H9 (cell line): ENCODE measurements around the gene ADAMTS17. TPM values are rescaled to one million over a fixed set of nuclear protein-coding genes. Genes with fewer than 3 reads are reported as not detected.

Source experiments
- DNase-seq: peaks from one replicate; pipeline ENCODE4 v3.0.0-alpha.2; 2017
- H2AFZ ChIP-seq: one replicate; pipeline ENCODE4 v1.6.1; 2013; ENCODE audit warnings: mild to moderate bottlenecking, low read length, control low read depth, moderate library complexity
- H2AK5ac ChIP-seq: 2 replicates; pipeline ENCODE4 v1.6.1; 2013; ENCODE audit warnings: low read length, control low read depth, mixed read lengths; ENCODE audit not compliant: insufficient read length
- H2BK120ac ChIP-seq: one replicate; pipeline ENCODE4 v1.6.1; 2013; ENCODE audit warnings: low read depth, mild to moderate bottlenecking, low read length, control low read depth, inconsistent platforms; ENCODE audit not compliant: poor library complexity, severe bottlenecking
- H2BK12ac ChIP-seq: 2 replicates; pipeline ENCODE4 v1.6.1; 2013; ENCODE audit warnings: low read length, control low read depth, mixed read lengths, low read depth; ENCODE audit not compliant: insufficient read length
- H2BK15ac ChIP-seq: 2 replicates; pipeline ENCODE4 v1.6.1; 2013; ENCODE audit warnings: low read depth, low read length, control low read depth
- H2BK20ac ChIP-seq: one replicate; pipeline ENCODE4 v1.6.1; 2013; ENCODE audit warnings: low read depth, mild to moderate bottlenecking, low read length, control low read depth, inconsistent platforms; ENCODE audit not compliant: poor library complexity, severe bottlenecking
- H2BK5ac ChIP-seq: 2 replicates; pipeline ENCODE4 v1.6.1; 2013; ENCODE audit warnings: low read length, control low read depth, mixed read lengths; ENCODE audit not compliant: insufficient read length
- H3K14ac ChIP-seq: 2 replicates; pipeline ENCODE4 v1.6.1; 2013; ENCODE audit warnings: low read length, control low read depth; ENCODE audit not compliant: insufficient read depth
- H3K18ac ChIP-seq: 2 replicates; pipeline ENCODE4 v1.6.1; 2013; ENCODE audit warnings: low read depth, mild to moderate bottlenecking, mixed read lengths, low read length, control low read depth; ENCODE audit not compliant: insufficient read length
- H3K23ac ChIP-seq: 2 replicates; pipeline ENCODE4 v1.6.1; 2013; ENCODE audit warnings: low read length, control low read depth, mixed read lengths, low read depth; ENCODE audit not compliant: insufficient read length
- H3K23me2 ChIP-seq: 2 replicates; pipeline ENCODE4 v1.6.1; 2013; ENCODE audit warnings: low read depth, mild to moderate bottlenecking, mixed read lengths, low read length, control low read depth; ENCODE audit not compliant: insufficient read length, poor library complexity, severe bottlenecking
- H3K27ac ChIP-seq: 2 replicates; pipeline ENCODE4 v1.5.1; 2013; ENCODE audit warnings: low read length, control low read depth, mixed read lengths, low read depth; ENCODE audit not compliant: insufficient read length
- H3K27me3 ChIP-seq: 2 replicates; pipeline ENCODE4 v1.6.1; 2013; ENCODE audit warnings: low read length, control low read depth, inconsistent platforms; ENCODE audit not compliant: insufficient read depth
- H3K4ac ChIP-seq: 2 replicates; pipeline ENCODE4 v1.6.1; 2013; ENCODE audit warnings: low read depth, mild to moderate bottlenecking, control low read depth, inconsistent platforms, low read length, moderate library complexity
- H3K4me1 ChIP-seq: 2 replicates; pipeline ENCODE4 v1.6.1; 2013; ENCODE audit warnings: low read length, control low read depth, inconsistent platforms; ENCODE audit not compliant: insufficient read depth
- H3K4me2 ChIP-seq: 2 replicates; pipeline ENCODE4 v1.6.1; 2013; ENCODE audit warnings: low read length, control low read depth, mixed read lengths; ENCODE audit not compliant: insufficient read length, insufficient read depth
- H3K56ac ChIP-seq: 2 replicates; pipeline ENCODE4 v1.6.1; 2013; ENCODE audit warnings: low read depth, mild to moderate bottlenecking, mixed read lengths, low read length, control low read depth; ENCODE audit not compliant: insufficient read length
- H3K79me1 ChIP-seq: 2 replicates; pipeline ENCODE4 v1.6.1; 2013; ENCODE audit warnings: low read depth, mild to moderate bottlenecking, moderate library complexity, low read length, control low read depth, inconsistent platforms; ENCODE audit not compliant: insufficient read depth, poor library complexity, severe bottlenecking
- H3K79me2 ChIP-seq: 2 replicates; pipeline ENCODE4 v1.6.1; 2013; ENCODE audit warnings: low read length, control low read depth, inconsistent platforms; ENCODE audit not compliant: insufficient read depth
- H3K9ac ChIP-seq: 2 replicates; pipeline ENCODE4 v1.6.1; 2013; ENCODE audit warnings: low read length, control low read depth, mixed read lengths; ENCODE audit not compliant: insufficient read length; ENCODE audit errors: extremely low read depth
- H3K9me3 ChIP-seq: one replicate; pipeline ENCODE4 v1.6.1; 2013; ENCODE audit warnings: low read depth, low read length, inconsistent platforms; ENCODE audit not compliant: control insufficient read depth
- H3T11ph ChIP-seq: one replicate; pipeline ENCODE4 v1.6.1; 2013; ENCODE audit warnings: mild to moderate bottlenecking, low read length, control low read depth, inconsistent platforms
- H4K20me1 ChIP-seq: one replicate; pipeline ENCODE4 v1.6.1; 2013; ENCODE audit not compliant: control insufficient read depth, insufficient read length, insufficient read depth
- H4K5ac ChIP-seq: 2 replicates; pipeline ENCODE4 v1.6.1; 2013; ENCODE audit warnings: low read depth, mild to moderate bottlenecking, mixed read lengths, low read length, control low read depth; ENCODE audit not compliant: insufficient read length
- H4K8ac ChIP-seq: replicated peaks from 2 replicates; pipeline ENCODE4 v1.6.1; 2013; ENCODE audit warnings: low read length, control low read depth, mixed read lengths, low read depth; ENCODE audit not compliant: insufficient read length
- H4K91ac ChIP-seq: 2 replicates; pipeline ENCODE4 v1.6.1; 2013; ENCODE audit warnings: low read depth, mild to moderate bottlenecking, moderate library complexity, mixed read lengths, low read length, control low read depth; ENCODE audit not compliant: insufficient read length
- H3K27ac Mint-ChIP-seq, 3 experiments: 2 replicates in 2 of 3; 3 replicates in 1 of 3; pipeline ENCODE4 v1.8.0; 2020 to 2021; ENCODE audit warnings: mixed read lengths in 3 of 3, mild to moderate bottlenecking in 1 of 3, moderate library complexity in 1 of 3
- H3K27me3 Mint-ChIP-seq: 2 replicates; pipeline ENCODE4 v1.8.0; 2021; ENCODE audit warnings: low read depth, mild to moderate bottlenecking, moderate library complexity, mixed read lengths
- H3K36me3 Mint-ChIP-seq, 3 experiments: 2 replicates in 2 of 3; 3 replicates in 1 of 3; pipeline ENCODE4 v1.8.0; 2020 to 2021; ENCODE audit warnings: low read depth in 3 of 3, mixed read lengths in 3 of 3; ENCODE audit not compliant: insufficient read depth in 1 of 3
- H3K4me1 Mint-ChIP-seq, 2 experiments: 2 replicates each; pipeline ENCODE4 v1.8.0; 2020; ENCODE audit warnings: mixed read lengths in 2 of 2
- H3K4me3 Mint-ChIP-seq, 2 experiments: 2 replicates in 1 of 2; 3 replicates in 1 of 2; pipeline ENCODE4 v1.8.0; 2020 to 2021; ENCODE audit warnings: mild to moderate bottlenecking in 2 of 2, mixed read lengths in 2 of 2, moderate library complexity in 1 of 2
- H3K9me3 Mint-ChIP-seq, 2 experiments: 2 replicates in 1 of 2; 3 replicates in 1 of 2; pipeline ENCODE4 v1.8.0; 2020; ENCODE audit warnings: mild to moderate bottlenecking in 2 of 2, mixed read lengths in 2 of 2, moderate library complexity in 1 of 2
- CTCF ChIP-seq: fragments of 200-600 bp; sonication (generic); conservative IDR thresholded peaks from 3 replicates; pipeline ENCODE4 v1.8.0; 2021; ENCODE audit warnings: antibody characterized with exemption, mild to moderate bottlenecking
- WGBS: extraction: QIAGEN DNeasy Blood & Tissue Kit; methylation state at CpG from one replicate; pipeline ENCODE4 v1.1.7; 2013; ENCODE audit warnings: missing lambda C conversion rate, low lambda C conversion rate, mixed read lengths; ENCODE audit not compliant: insufficient read length; ENCODE audit errors: extremely low coverage; 5-methylcytosine and 5-hydroxymethylcytosine counted together
- total RNA-seq: library from RNA; stranded (reverse); gene quantifications from 2 replicates; pipeline ENCODE4 v1.2.1, GENCODE V29; 2021

The ADAMTS17 gene
- total RNA-seq, 1 experiment from 2014 or later: 2.9 TPM

GRCh38 chr15:100222349-100222715 is 119.4 kb downstream of the ADAMTS17 start:
- no peaks in the 10 kb centered on the region for H3K9me3 Mint-ChIP-seq
- H4K91ac ChIP-seq: no peak overlapping the region
- peaks cover 6 to 10% of the 10 kb centered on the region in 2 experiments for H3K4me1 Mint-ChIP-seq
- H4K20me1 ChIP-seq: no peaks in the 10 kb centered on the region
- H3K27ac ChIP-seq: no peak overlapping the region
- no peaks in the 10 kb centered on the region for H3K9me3 ChIP-seq
- no peaks in the 10 kb centered on the region; the same call in 1 of the 2 replicates for H3K27me3 ChIP-seq
- H3K56ac ChIP-seq: no peak overlapping the region
- H3K79me2 ChIP-seq: no peaks in the 10 kb centered on the region
- DNase-seq: no peak
- no peaks in the 10 kb centered on the region for H3K23me2 ChIP-seq
- H3K36me3 Mint-ChIP-seq: no peaks in the 10 kb centered on the region
- H3K4me2 ChIP-seq: no peak overlapping the region
- no peak overlapping the region for H2AK5ac ChIP-seq
- no peak overlapping the region for H3K4me3 Mint-ChIP-seq
- H3K18ac ChIP-seq: no peak overlapping the region
- no peaks in the 10 kb centered on the region for H3K79me1 ChIP-seq
- no peak overlapping the region for H3K23ac ChIP-seq
- H3T11ph ChIP-seq: no peak overlapping the region
- no peak overlapping the region for H2BK15ac ChIP-seq
- no peaks in the 10 kb centered on the region for H3K4me1 ChIP-seq
- no peak overlapping the region for H3K4ac ChIP-seq
- TF ChIP-seq CTCF: no peak
- no peak overlapping the region for H2AFZ ChIP-seq
- no peak overlapping the region for H3K27ac Mint-ChIP-seq
- no peak overlapping the region for H2BK120ac ChIP-seq
- no peak overlapping the region for H3K9ac ChIP-seq
- no peak overlapping the region for H4K5ac ChIP-seq
- no peak overlapping the region for H2BK5ac ChIP-seq
- H2BK12ac ChIP-seq: no peak overlapping the region
- no peak overlapping the region for H3K14ac ChIP-seq
- no peaks in the 10 kb centered on the region for H3K27me3 Mint-ChIP-seq
- WGBS: no CpG with 5 or more reads among the region's 8 CpGs
- no peak overlapping the region for H2BK20ac ChIP-seq
- H4K8ac ChIP-seq: no peak overlapping the region
